Loucy (cell line): ENCODE results near the gene DNM3.

Experiments used
- CTCF ChIP-seq: fragments of 200-600 bp; sonication (generic); conservative IDR thresholded peaks from 2 replicates; pipeline ENCODE4 v1.5.1; 2014; ENCODE audit warnings: mild to moderate bottlenecking, antibody characterized with exemption, low read length
- EZH2phosphoT487 ChIP-seq: fragments of 200-600 bp; IDR thresholded peaks from 2 replicates; pipeline ENCODE4 v1.6.1; 2018; ENCODE audit warnings: antibody characterized with exemption, mild to moderate bottlenecking, moderate library complexity, borderline replicate concordance

GRCh38 chr1:172420385-172420784, 579.1 kb downstream of the DNM3 start, which contains the start of gene C1orf105:
- TF ChIP-seq CTCF (no peak), EZH2phosphoT487 (no peak)
